ENCODE measurements around the gene CELSR1. TPM values are rescaled to one million over a fixed set of nuclear protein-coding genes. Genes with fewer than 3 reads are reported as not detected.

Gene CELSR1
- total RNA-seq, 4 donors from 2014 or later = 31.7 to 72.7 (median 54.1) TPM

DNA sequence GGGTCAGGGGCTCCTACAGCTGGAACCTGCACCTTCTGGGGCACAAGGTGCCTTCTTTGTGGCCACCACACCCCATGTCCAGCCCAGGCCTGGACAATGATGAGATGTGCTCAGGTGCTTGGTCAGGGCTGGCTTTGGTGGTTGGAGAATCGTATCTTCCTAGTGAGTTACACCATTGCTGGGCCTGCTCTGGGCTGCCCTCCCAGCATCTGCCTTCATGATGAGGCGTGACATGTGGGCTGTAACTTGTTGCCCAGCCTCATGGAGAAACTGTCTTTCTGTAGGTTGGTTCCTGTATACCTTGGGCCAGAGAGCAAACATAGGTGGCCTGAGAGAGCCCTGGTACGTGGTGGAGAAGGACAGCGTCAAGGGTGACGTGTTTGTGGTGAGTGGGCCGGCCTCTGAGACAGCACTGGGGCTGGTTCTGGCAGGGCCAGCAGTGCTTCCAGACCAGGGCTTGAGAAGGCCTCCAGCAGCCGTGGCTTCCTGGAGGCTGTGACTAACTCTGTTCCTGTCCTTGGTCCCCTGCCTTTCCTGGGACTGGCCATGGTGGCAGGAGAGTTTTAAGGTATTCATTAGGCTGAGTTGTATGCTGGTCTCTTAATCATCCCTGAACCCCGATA, 183.8 kb downstream of the CELSR1 start:
- 84 to 89% methylated on average over 8 of the region's 8 CpGs for WGBS, 2 donors
- intact Hi-C loops (cut with DNase I; ENCODE audit: low total_unique reads) = no loop called here

DNA sequence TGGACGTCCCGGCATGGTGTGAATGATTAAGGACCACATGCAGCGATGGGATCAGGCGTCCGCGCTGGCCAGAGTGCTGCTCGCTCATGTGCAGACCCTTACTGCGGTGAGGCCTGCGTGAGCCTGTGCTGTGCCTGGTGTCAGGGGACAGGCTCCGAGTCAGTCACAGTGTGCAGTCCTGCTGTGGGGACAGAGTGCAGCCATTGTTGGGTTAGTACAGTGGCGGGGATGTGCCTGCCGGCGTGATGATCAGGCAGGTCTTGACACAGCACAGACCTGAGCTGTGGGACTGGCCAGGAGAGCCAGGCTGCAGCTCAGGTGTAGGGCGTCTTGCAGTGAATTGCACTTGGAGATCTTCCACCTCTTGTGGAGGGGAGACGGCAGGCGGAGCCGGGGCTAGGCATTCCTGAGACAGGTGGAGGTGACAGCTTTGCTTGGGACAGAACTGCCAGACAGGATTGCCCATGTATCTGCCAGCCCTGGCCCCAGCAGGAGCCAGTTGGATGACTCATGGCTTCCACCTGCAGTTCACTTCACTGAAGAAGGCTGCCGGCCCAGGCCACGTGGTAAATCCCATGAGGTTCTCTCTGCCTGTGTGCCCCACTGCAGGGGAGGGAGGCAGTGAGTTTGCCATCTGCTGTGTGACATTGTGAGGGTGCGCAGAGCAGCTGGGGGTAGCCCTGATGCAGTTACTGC, 184.6 kb downstream of the CELSR1 start:
- intact Hi-C loops (cut with DNase I; ENCODE audit: low total_unique reads) = no loop called here
- 66 to 75% methylated on average over 17 to 19 of the region's 20 CpGs for WGBS, 2 donors
- DNase-seq (ENCODE audit: low spot score in 2 of 2) = no peak
- H3K4me3 ChIP-seq (ENCODE audit: low read depth, poor library complexity, severe bottlenecking) = no peak overlapping the region
- TF ChIP-seq POLR2A (IDR thresholded peaks at IDR 0.05) (no peak), CTCF (IDR thresholded peaks at IDR 0.05) (no peak)

More for the DNA sequence above, 183.8 kb downstream of the CELSR1 start:
- TF ChIP-seq CTCF (IDR thresholded peaks at IDR 0.05) (no peak), POLR2A (IDR thresholded peaks at IDR 0.05) (no peak)
- H3K4me3 ChIP-seq (ENCODE audit: low read depth, poor library complexity, severe bottlenecking) = no peak overlapping the region
- no peak for DNase-seq (ENCODE audit: low spot score in 2 of 2)

DNA sequence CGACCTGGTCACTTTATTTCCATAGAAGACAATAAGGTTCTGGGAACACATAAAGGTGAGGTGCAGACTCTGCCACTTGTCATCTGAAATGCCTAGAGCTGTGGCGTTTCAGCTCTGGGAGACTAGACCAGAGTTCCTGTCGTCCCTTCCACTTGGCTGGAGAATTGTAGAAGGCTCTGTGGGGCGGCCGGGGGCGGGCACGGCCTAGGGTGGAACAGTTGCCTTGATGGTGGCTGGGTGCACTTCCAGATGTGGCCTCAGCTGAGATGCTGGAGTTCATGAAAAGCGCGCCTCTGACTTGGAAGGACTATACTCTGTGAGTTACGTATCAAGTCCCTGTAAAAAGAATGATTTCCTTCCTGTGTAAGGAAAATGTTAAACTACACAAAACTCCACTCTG, 185.1 kb downstream of the CELSR1 start:
- no peak for DNase-seq (ENCODE audit: low spot score in 2 of 2)
- WGBS, 2 donors = 85 to 88% methylated on average over 10 of the region's 10 CpGs
- intact Hi-C loops (cut with DNase I; ENCODE audit: low total_unique reads) = no loop called here
- H3K4me3 ChIP-seq (ENCODE audit: low read depth, poor library complexity, severe bottlenecking) = no peak overlapping the region
- TF ChIP-seq CTCF (IDR thresholded peaks at IDR 0.05) (no peak), POLR2A (IDR thresholded peaks at IDR 0.05) (no peak)

GRCh38 chr22:46351767-46352166, 185.7 kb downstream of the CELSR1 start:
- DNase-seq (ENCODE audit: low spot score in 2 of 2) = no peak
- intact Hi-C loops (cut with DNase I; ENCODE audit: low total_unique reads) = no loop called here
- 92% methylated on average over 11 to 23 of the region's 23 CpGs for WGBS, 2 donors
- H3K4me3 ChIP-seq (ENCODE audit: low read depth, poor library complexity, severe bottlenecking) = no peak overlapping the region
- TF ChIP-seq CTCF (IDR thresholded peaks at IDR 0.05) (no peak), POLR2A (IDR thresholded peaks at IDR 0.05) (no peak)

DNA sequence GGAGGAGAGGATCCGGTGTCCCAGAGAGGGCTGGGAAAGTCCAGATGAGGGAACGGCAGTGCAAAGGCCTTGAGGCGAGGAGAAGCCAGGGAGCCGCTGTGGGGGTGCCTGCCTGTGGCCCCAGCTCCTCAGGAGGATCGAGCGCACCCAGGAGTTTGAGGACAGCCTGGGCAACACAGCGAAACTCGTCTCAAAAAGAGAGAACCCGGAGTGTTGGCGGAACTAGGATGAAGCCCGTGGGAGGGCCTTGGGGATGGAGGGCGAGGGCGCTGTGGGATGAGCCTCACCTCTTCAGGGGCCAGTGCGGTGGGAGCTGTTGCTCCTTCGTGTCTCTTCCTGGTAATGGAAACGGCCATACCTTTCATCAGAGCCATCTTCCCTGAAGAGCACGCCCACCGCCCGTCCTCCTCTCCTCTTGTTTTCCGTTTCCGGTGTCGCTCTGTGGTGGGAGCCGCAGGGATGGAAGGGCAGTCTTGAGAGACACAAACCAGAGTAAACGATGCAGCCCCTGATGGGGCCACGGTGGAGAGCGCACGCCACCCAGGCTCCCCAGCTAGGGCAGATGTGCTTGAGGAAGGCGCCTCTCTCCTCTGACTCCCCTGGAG, 186.2 kb downstream of the CELSR1 start:
- intact Hi-C loops (cut with DNase I; ENCODE audit: low total_unique reads) = no loop called here
- WGBS, 2 donors = 91% methylated on average over 28 of the region's 28 CpGs
- DNase-seq (ENCODE audit: low spot score in 2 of 2) = no peak

More for the DNA sequence above, 186.2 kb downstream of the CELSR1 start:
- no peak overlapping the region for H3K4me3 ChIP-seq (ENCODE audit: low read depth, poor library complexity, severe bottlenecking)
- no peak for TF ChIP-seq CTCF (IDR thresholded peaks at IDR 0.05)
- TF ChIP-seq POLR2A (IDR thresholded peaks at IDR 0.05) = no peak

Measured in lower leg skin (tissue), 4 donors.